GM21447 (cell line): ENCODE results near the gene BICDL1.
"Not testable (repeated sequence)": the region's sequence is repeated elsewhere in the genome, so short reads cannot be mapped to it uniquely, and the experiment has no call there.

Experiments used
- ATAC-seq: cut with Tn5 transposase; IDR thresholded peaks from one replicate; pipeline ENCODE4 v1.9.1; 2021; ENCODE audit not compliant: unreplicated experiment

BICDL1 gene

GRCh38 chr12:119998471-119999245 lies 9.6 kb downstream of the BICDL1 start:
- ATAC-seq: no peak

- ATAC-seq: no peak
Observed at GRCh38 chr12:120000556-120000955, 11.5 kb downstream of the BICDL1 start.

GRCh38 chr12:120006258-120006975 lies 17.4 kb downstream of the BICDL1 start:
- ATAC-seq: no peak

- no peak for ATAC-seq
Observed at GRCh38 chr12:120007272-120007671, 18.2 kb downstream of the BICDL1 start.

- no peak for ATAC-seq
Observed at GRCh38 chr12:120010661-120011230, 21.7 kb downstream of the BICDL1 start.

GRCh38 chr12:120012067-120012621 lies 23.1 kb downstream of the BICDL1 start:
- peak; percentile 83 for ATAC-seq

GRCh38 chr12:120013659-120014380 lies 24.8 kb downstream of the BICDL1 start:
- peak; percentile 61 for ATAC-seq

GRCh38 chr12:120014381-120014735 lies 25.3 kb downstream of the BICDL1 start:
- not testable (repeated sequence) for ATAC-seq

- no peak for ATAC-seq
Observed at GRCh38 chr12:120015313-120015712, 26.3 kb downstream of the BICDL1 start.

GRCh38 chr12:120016199-120016598 lies 27.2 kb downstream of the BICDL1 start:
- not testable (repeated sequence) for ATAC-seq

GRCh38 chr12:120019197-120019596 lies 30.2 kb downstream of the BICDL1 start:
- ATAC-seq: no peak

- no peak for ATAC-seq
Observed at GRCh38 chr12:120019938-120020337, 30.9 kb downstream of the BICDL1 start.

GRCh38 chr12:120024193-120024592 lies 35.2 kb downstream of the BICDL1 start:
- ATAC-seq: no peak

GRCh38 chr12:120025640-120026039 lies 36.6 kb downstream of the BICDL1 start:
- ATAC-seq: no peak

- ATAC-seq: no peak
Observed at GRCh38 chr12:120032242-120032641, 43.2 kb downstream of the BICDL1 start.

- ATAC-seq: no peak
Observed at GRCh38 chr12:120037851-120038250, 48.8 kb downstream of the BICDL1 start.

GRCh38 chr12:120039711-120040110 lies 50.7 kb downstream of the BICDL1 start:
- ATAC-seq: no peak

GRCh38 chr12:120041386-120042231 lies 52.6 kb downstream of the BICDL1 start:
- no peak for ATAC-seq

- not testable (repeated sequence) for ATAC-seq
Observed at GRCh38 chr12:120045367-120045766, 56.3 kb downstream of the BICDL1 start.

- ATAC-seq: no peak
Observed at GRCh38 chr12:120047072-120047471, 58.0 kb downstream of the BICDL1 start.
